DOHH2 (cell line): Measurements from ENCODE around the gene CNPY2.

Experiments used
- H3F3A ChIP-seq: fragments of 200-600 bp; sonication (generic), shearing (Covaris generic); 2 replicates; pipeline ENCODE4 v1.6.0; 2016; ENCODE audit warnings: antibody characterized with exemption, mild to moderate bottlenecking; ENCODE audit not compliant: control insufficient read depth, insufficient read depth
- H3K27ac ChIP-seq: fragments of 200-600 bp; sonication (generic); 2 replicates; pipeline ENCODE4 v1.5.1; 2014; ENCODE audit warnings: low read depth, mild to moderate bottlenecking, low read length, moderate library complexity
- H3K27me3 ChIP-seq: fragments of 200-600 bp; sonication (generic); 2 replicates; pipeline ENCODE4 v1.6.1; 2014; ENCODE audit warnings: mild to moderate bottlenecking, low read length, mixed read lengths; ENCODE audit not compliant: control insufficient read depth
- H3K36me3 ChIP-seq: fragments of 200-600 bp; sonication (generic); 2 replicates; pipeline ENCODE4 v1.6.1; 2014; ENCODE audit warnings: mild to moderate bottlenecking, low read length, moderate library complexity, mixed read lengths; ENCODE audit not compliant: control insufficient read depth
- H3K4me1 ChIP-seq: fragments of 200-600 bp; sonication (generic); 2 replicates; pipeline ENCODE4 v1.6.1; 2014; ENCODE audit warnings: mild to moderate bottlenecking, low read length, mixed read lengths; ENCODE audit not compliant: control insufficient read depth
- H3K4me2 ChIP-seq: fragments of 200-600 bp; sonication (generic); 2 replicates; pipeline ENCODE4 v1.6.0; 2014; ENCODE audit warnings: mild to moderate bottlenecking, low read length, moderate library complexity
- H3K4me3 ChIP-seq: fragments of 200-600 bp; sonication (generic); 2 replicates; pipeline ENCODE4 v1.5.1; 2014; ENCODE audit warnings: mild to moderate bottlenecking, low read length, mixed read lengths
- H3K79me2 ChIP-seq: fragments of 200-600 bp; sonication (generic); 2 replicates; pipeline ENCODE4 v1.6.1; 2014; ENCODE audit warnings: mild to moderate bottlenecking, low read length, mixed read lengths; ENCODE audit not compliant: control insufficient read depth
- H3K9me2 ChIP-seq: fragments of 200-600 bp; sonication (generic); replicated peaks from 2 replicates; pipeline ENCODE4 v1.6.1; 2014; ENCODE audit warnings: mild to moderate bottlenecking, low read length, mixed read lengths; ENCODE audit not compliant: control insufficient read depth
- H3K9me3 ChIP-seq: fragments of 200-600 bp; sonication (generic); 2 replicates; pipeline ENCODE4 v1.6.1; 2014; ENCODE audit warnings: antibody characterized with exemption, low read length, mixed read lengths; ENCODE audit not compliant: control insufficient read depth, insufficient read depth
- H4K20me1 ChIP-seq: fragments of 200-600 bp; sonication (generic); 2 replicates; pipeline ENCODE4 v1.6.0; 2014; ENCODE audit warnings: low read depth, mild to moderate bottlenecking, antibody characterized with exemption, low read length, moderate library complexity; ENCODE audit not compliant: control insufficient read depth, insufficient read depth
- EZH2phosphoT487 ChIP-seq: fragments of 200-600 bp; sonication (generic); IDR thresholded peaks from 2 replicates; pipeline ENCODE4 v1.6.1; 2017; ENCODE audit warnings: borderline replicate concordance, mild to moderate bottlenecking, antibody characterized with exemption, low read length, moderate library complexity, mixed read lengths
- TF ChIP-seq, protein P1 (sequence below): fragments of 200-600 bp; sonication (generic); IDR thresholded peaks from one replicate; pipeline ENCODE4 v1.5.1; 2014; ENCODE audit warnings: antibody characterized with exemption, mild to moderate bottlenecking, low read depth, low read length; ENCODE audit not compliant: poor library complexity, severe bottlenecking

Gene CNPY2

DNA sequence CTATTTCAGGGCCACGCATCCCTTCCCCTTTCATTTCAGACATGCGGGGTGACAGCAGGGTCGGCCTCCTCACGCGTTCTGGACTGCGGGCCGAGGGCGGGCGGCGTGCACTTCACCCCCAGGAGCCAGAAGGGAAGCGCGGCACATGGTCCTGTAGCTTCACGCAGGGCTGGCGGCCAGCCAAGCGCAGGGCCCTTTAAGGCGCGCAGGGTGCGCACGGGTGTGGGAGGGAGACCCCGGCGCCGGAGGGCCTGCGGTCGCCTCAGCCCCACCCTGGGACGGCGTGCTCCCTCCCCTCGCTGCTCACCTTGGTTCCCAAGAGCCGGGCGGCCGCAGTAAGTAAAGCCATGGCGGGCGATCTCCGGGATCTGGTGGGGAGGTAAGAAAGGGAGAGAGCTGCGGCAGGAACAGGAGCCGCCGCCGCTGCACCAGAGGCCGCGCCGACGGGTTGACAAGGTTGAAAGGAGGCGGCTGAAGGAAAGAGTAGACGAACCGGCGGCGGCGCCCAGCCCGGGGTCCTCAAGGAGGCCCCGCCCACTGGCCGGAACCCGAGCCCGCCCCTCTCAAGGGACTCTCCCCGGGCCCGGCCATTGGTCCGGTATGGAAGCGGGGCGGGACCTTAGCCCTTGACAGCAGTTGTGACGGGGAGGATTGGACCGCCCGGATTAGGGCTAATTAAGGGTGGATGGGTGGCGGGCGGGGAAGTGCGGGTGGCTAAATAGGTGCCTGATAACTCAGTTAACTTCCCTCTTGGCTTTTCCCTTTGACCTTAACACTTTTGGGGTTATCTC, 15.7 kb downstream of the CNPY2 start, which contains the start of gene CS:
TSS of gene CS (minus strand) at position 478 of the 791 bp plus-strand sequence. CDS start at position 349, 129 bp downstream.
- Histone ChIP-seq H3K4me3 (peak within 1 kb of the TSS; percentile 92), H4K20me1 (peaks cover 3% of the 10 kb centered on the region; the same call in 1 of the 2 replicates), H3K9me3 (no peaks in the 10 kb centered on the region), H3K4me1 (peaks cover 63% of the 10 kb centered on the region), H3K27me3 (no peaks in the 10 kb centered on the region), H3K9me2 (no peaks in the 10 kb centered on the region), H3K36me3 (peaks cover 68% of the 10 kb centered on the region), H3K27ac (peak within 1 kb of the TSS; percentile 72), H3F3A (peaks cover 5% of the 10 kb centered on the region; the same call in 1 of the 2 replicates), H3K4me2 (peak within 1 kb of the TSS; percentile 94), H3K79me2 (peaks cover 68% of the 10 kb centered on the region)
- TF ChIP-seq, protein P1, sequence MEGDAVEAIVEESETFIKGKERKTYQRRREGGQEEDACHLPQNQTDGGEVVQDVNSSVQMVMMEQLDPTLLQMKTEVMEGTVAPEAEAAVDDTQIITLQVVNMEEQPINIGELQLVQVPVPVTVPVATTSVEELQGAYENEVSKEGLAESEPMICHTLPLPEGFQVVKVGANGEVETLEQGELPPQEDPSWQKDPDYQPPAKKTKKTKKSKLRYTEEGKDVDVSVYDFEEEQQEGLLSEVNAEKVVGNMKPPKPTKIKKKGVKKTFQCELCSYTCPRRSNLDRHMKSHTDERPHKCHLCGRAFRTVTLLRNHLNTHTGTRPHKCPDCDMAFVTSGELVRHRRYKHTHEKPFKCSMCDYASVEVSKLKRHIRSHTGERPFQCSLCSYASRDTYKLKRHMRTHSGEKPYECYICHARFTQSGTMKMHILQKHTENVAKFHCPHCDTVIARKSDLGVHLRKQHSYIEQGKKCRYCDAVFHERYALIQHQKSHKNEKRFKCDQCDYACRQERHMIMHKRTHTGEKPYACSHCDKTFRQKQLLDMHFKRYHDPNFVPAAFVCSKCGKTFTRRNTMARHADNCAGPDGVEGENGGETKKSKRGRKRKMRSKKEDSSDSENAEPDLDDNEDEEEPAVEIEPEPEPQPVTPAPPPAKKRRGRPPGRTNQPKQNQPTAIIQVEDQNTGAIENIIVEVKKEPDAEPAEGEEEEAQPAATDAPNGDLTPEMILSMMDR: no peak
- TF ChIP-seq EZH2phosphoT487: no peak

DNA sequence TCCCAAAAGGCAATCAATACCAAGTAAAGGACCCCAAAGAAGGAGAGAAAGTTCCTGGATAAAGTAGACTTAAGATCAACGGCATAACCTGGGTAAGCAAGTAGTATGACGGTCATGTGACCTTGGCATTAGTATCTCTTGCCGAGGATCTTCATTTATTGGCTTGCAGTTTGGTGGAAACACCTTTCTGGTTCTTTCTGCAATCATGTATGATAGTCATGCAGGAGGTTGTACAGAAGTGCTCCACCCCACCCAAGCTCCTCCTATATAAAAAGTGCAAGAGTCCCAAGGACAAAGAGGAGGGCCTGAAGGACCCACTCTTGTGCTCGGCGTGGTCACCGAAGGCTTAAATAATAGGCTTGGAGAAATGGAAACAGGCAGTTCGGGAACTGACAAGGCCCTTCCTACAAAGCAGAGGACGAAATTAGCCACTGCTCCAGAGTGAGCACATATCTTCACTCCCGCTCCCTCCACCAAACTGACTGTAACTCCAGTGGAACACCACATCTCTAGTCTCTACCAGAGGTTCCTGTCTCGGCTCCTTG, 16.4 kb downstream of the CNPY2 start:
- peak overlapping the region; percentile 92 for H3K4me3 ChIP-seq
- TF ChIP-seq, protein P1: no peak
- TF ChIP-seq EZH2phosphoT487: no peak
- H3K27ac ChIP-seq: peak overlapping the region; percentile 72
- H3K79me2 ChIP-seq: peaks cover 75% of the 10 kb centered on the region
- H3K4me2 ChIP-seq: peak overlapping the region; percentile 94
- no peaks in the 10 kb centered on the region for H3K9me3 ChIP-seq
- H3F3A ChIP-seq: peaks cover 5% of the 10 kb centered on the region; the same call in 1 of the 2 replicates
- H3K9me2 ChIP-seq: no peaks in the 10 kb centered on the region
- no peaks in the 10 kb centered on the region for H3K27me3 ChIP-seq
- H4K20me1 ChIP-seq: peaks cover 3% of the 10 kb centered on the region; the same call in 1 of the 2 replicates
- H3K36me3 ChIP-seq: peaks cover 71% of the 10 kb centered on the region
- peaks cover 63% of the 10 kb centered on the region for H3K4me1 ChIP-seq

DNA sequence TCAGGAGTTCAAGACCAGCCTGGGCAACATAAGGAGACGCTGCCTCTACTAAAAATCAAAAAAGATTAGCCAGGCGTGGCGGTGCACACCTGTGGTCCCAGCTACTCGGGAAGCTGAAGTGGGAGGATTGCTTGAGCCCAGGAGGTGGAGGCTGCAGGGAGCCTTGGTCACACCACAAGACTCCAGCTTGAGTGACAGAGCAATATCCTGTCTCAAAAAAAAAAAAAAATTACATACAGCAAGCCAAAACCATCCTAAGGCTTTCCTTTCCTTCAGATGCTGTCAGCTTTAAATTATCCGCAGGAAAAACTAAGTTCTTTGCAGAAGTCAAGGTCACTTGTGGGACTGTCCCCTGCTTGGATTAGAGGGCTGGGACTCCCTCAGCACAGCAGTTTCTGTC, 17.0 kb downstream of the CNPY2 start:
- Histone ChIP-seq H3K4me3 (peak overlapping the region; percentile 92), H3K36me3 (peaks cover 73% of the 10 kb centered on the region), H3K9me2 (no peaks in the 10 kb centered on the region), H3F3A (peaks cover 5% of the 10 kb centered on the region; the same call in 1 of the 2 replicates), H4K20me1 (peaks cover 3% of the 10 kb centered on the region; the same call in 1 of the 2 replicates), H3K27me3 (no peaks in the 10 kb centered on the region), H3K9me3 (no peaks in the 10 kb centered on the region), H3K79me2 (peaks cover 81% of the 10 kb centered on the region), H3K4me2 (peak overlapping the region; percentile 94), H3K27ac (peak overlapping the region; percentile 72), H3K4me1 (peaks cover 63% of the 10 kb centered on the region)
- no peak for TF ChIP-seq EZH2phosphoT487
- TF ChIP-seq, protein P1: no peak
